Gastroesophageal sphincter (tissue), 3 donors: ENCODE measurements around the gene TRAPPC2L.

Experiments used
- EP300 ChIP-seq: sonication (generic); formaldehyde crosslinking; IDR thresholded peaks from one replicate; pipeline ENCODE4 v1.6.1; 2017; ENCODE audit warnings: antibody characterized with exemption, mild to moderate bottlenecking
- POLR2AphosphoS5 ChIP-seq: sonication (generic); formaldehyde crosslinking; IDR thresholded peaks from one replicate; pipeline ENCODE4 v1.6.1; 2017; ENCODE audit warnings: antibody characterized with exemption
- TF ChIP-seq, protein P1 (sequence below), 4 experiments: fragments of 200-600 bp in 2 of 4; fragments of 450-650 bp in 2 of 4; sonication (generic) in 1 of 4; IDR thresholded peaks; one replicate each; pipeline ENCODE4 v1.5.1; 2017 to 2019; ENCODE audit warnings: antibody characterized with exemption in 4 of 4, mild to moderate bottlenecking in 2 of 4, moderate library complexity in 2 of 4

DNA sequence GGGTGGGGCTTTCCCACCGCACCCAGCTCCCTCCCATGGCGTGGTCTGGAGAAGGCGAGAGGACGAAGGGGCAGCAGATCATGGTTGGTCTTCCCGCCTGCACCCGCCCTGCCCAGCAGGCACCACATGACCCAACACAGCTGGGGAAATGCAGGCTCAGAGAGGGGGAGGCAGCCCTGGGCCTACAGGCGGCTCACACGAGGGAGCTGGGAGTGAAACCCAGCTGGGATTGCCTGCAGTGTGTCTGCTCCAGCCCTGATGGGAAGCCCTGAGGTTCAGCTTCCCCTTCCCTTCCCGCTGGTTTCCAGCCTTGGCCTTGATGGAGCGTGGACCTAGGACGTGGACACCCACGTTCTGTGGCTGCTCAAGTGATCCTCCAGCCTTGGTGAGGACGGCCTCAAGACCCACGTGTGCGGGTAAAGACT, 29.5 kb downstream of the TRAPPC2L start:
- TF ChIP-seq, protein P1, sequence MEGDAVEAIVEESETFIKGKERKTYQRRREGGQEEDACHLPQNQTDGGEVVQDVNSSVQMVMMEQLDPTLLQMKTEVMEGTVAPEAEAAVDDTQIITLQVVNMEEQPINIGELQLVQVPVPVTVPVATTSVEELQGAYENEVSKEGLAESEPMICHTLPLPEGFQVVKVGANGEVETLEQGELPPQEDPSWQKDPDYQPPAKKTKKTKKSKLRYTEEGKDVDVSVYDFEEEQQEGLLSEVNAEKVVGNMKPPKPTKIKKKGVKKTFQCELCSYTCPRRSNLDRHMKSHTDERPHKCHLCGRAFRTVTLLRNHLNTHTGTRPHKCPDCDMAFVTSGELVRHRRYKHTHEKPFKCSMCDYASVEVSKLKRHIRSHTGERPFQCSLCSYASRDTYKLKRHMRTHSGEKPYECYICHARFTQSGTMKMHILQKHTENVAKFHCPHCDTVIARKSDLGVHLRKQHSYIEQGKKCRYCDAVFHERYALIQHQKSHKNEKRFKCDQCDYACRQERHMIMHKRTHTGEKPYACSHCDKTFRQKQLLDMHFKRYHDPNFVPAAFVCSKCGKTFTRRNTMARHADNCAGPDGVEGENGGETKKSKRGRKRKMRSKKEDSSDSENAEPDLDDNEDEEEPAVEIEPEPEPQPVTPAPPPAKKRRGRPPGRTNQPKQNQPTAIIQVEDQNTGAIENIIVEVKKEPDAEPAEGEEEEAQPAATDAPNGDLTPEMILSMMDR (IDR thresholded peaks at IDR 0.05), result no peak
- TF ChIP-seq EP300, result no peak
- TF ChIP-seq POLR2AphosphoS5, result no peak
